ENCODE data around the gene GRK3. TPM values are rescaled to one million over a fixed set of nuclear protein-coding genes. Genes with fewer than 3 reads are reported as not detected.
"Not testable (repeated sequence)": the region's sequence is repeated elsewhere in the genome, so short reads cannot be mapped to it uniquely, and the experiment has no call there.

The GRK3 gene
- 20.2 TPM for total RNA-seq
- polyA plus RNA-seq, result 8.4 TPM
- long read RNA-seq, donor 1, full-length matches to known transcripts, result 1 of 1 reads
- long read RNA-seq, donor 1, partial matches to known transcripts, result 0 of 1 reads
- long read RNA-seq, donor 1, other reads (novel, unspliced or antisense), result 0 of 1 reads
- long read RNA-seq, donor 2, full-length matches to known transcripts, result 8 of 61 reads
- long read RNA-seq, donor 2, partial matches to known transcripts, result 53 of 61 reads
- long read RNA-seq, donor 2, other reads (novel, unspliced or antisense), result 0 of 61 reads
- long read RNA-seq, donor 3, full-length matches to known transcripts, result 4 of 4 reads
- long read RNA-seq, donor 3, partial matches to known transcripts, result 0 of 4 reads
- long read RNA-seq, donor 3, other reads (novel, unspliced or antisense), result 0 of 4 reads
- long read RNA-seq, donor 4, full-length matches to known transcripts, result 2 of 2 reads
- long read RNA-seq, donor 4, partial matches to known transcripts, result 0 of 2 reads
- long read RNA-seq, donor 4, other reads (novel, unspliced or antisense), result 0 of 2 reads
- long read RNA-seq, donor 5, full-length matches to known transcripts, result 3 of 11 reads
- long read RNA-seq, donor 5, partial matches to known transcripts, result 8 of 11 reads
- long read RNA-seq, donor 5, other reads (novel, unspliced or antisense), result 0 of 11 reads
- long read RNA-seq, donor 6, full-length matches to known transcripts, result 1 of 1 reads
- long read RNA-seq, donor 6, partial matches to known transcripts, result 0 of 1 reads
- long read RNA-seq, donor 6, other reads (novel, unspliced or antisense), result 0 of 1 reads
- long read RNA-seq, donor 7, full-length matches to known transcripts, result 2 of 2 reads
- long read RNA-seq, donor 7, partial matches to known transcripts, result 0 of 2 reads
- long read RNA-seq, donor 7, other reads (novel, unspliced or antisense), result 0 of 2 reads
- long read RNA-seq, donor 8, result 0 reads
- long read RNA-seq, donor 9, full-length matches to known transcripts, result 2 of 7 reads
- long read RNA-seq, donor 9, partial matches to known transcripts, result 5 of 7 reads
- long read RNA-seq, donor 9, other reads (novel, unspliced or antisense), result 0 of 7 reads
- long read RNA-seq, donor 10, result 0 reads

DNA sequence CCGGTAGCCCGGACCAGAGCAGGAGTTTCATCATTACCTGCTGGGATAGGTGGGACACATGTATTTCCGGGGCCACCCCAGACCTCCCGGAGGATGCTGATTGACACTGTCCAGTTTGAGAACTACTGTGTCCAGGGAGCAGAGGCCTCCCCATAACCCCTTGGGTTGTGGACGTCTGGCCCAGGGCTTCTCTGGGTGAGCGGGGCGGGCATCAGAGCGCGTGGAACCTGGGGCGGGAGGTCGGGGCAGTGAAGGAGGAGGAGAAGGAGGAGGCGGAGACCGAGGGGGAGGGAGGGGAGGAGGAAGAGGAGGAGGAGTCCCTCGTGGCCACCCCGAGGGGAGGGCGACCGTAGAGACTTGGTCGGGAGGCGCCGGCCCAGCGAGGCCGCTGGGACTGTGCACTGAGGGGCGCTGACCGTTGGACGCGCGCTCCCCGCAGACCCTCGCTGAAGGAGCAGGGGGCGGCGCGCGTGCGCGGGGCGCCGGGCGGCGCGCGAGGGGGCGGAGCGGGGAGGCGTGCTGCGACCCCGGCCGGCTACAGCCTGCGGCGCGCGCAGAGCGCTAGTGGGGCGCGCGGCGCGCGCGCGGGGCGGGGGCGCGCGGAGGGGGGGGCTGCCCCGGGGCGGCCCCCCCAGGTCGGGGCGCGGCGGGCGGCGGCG, at the start of gene GRK3:
Gene GRK3 (plus strand): TSS at position 356 of the 659 bp plus-strand sequence. CDS start 366 bp downstream, outside the sequence.
- Histone ChIP-seq H3K27me3 (ENCODE audit: control insufficient read depth in 2 of 2, insufficient read depth in 1 of 2, low read length in 1 of 2) (peaks cover 0 to 4% of the 10 kb centered on the region in 2 donors), H3K9me3 (ENCODE audit: control insufficient read depth in 2 of 2, insufficient read depth in 1 of 2, low read length in 1 of 2) (no peaks in the 10 kb centered on the region), H3K4me1 (ENCODE audit: control insufficient read depth in 2 of 2, insufficient read depth in 2 of 2, low read length in 2 of 2) (peaks cover 3 to 18% of the 10 kb centered on the region in 2 donors), H3K27ac (ENCODE audit: low read depth in 1 of 2, low read length in 1 of 2) (peak within 1 kb of the TSS; percentile 55 to 81), H3K36me3 (ENCODE audit: control insufficient read depth in 2 of 2, insufficient read depth in 2 of 2, low read length in 1 of 2) (no peaks in the 10 kb centered on the region), H3K4me3 (ENCODE audit: low read length in 2 of 2) (peak within 1 kb of the TSS; percentile 65 to 92)
- under 1% methylated on average over 70 of the region's 73 CpGs for WGBS
- DNase-seq (ENCODE audit: low read depth in 6 of 9, low spot score in 9 of 9), result peak in 7 of 9 donors; percentile 49 to 86 (median 70)

DNA sequence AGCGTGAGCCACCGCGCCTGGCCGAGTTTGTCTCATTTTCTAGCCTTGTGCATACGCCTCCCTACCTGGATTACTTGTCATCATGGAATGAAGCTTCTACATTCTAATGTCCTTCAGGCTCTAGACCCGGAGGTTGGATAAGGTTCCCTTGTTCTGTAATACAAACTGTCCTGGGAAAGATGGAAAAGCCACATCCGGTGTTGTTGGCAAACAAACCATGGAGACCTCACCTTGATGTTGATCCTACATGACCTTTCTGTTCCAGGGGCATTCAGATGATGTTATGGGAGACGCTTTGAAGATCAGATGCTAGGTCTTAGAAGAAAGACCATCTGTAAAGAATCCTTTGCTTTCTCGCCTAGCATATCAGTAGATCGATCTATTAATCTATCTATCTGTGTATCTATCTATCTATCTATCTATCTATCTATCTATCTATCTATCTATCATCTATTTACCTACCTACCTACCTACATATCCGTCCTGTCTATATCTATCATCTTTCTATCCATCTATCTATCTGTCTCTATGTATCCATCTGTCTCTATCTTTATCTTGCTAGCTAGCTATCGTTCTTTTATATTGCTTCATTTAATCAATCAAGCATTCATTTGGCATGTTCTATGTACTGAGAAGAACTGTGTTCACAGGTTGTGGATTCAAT, 46.3 kb upstream of the GRK3 start:
- Histone ChIP-seq H3K27me3 (ENCODE audit: control insufficient read depth in 2 of 2, insufficient read depth in 1 of 2, low read length in 1 of 2) (no peaks in the 10 kb centered on the region), H3K4me3 (ENCODE audit: low read length in 2 of 2) (no peak overlapping the region), H3K4me1 (ENCODE audit: control insufficient read depth in 2 of 2, insufficient read depth in 2 of 2, low read length in 2 of 2) (no peaks in the 10 kb centered on the region), H3K36me3 (ENCODE audit: control insufficient read depth in 2 of 2, insufficient read depth in 2 of 2, low read length in 1 of 2) (no peaks in the 10 kb centered on the region), H3K9me3 (ENCODE audit: control insufficient read depth in 2 of 2, insufficient read depth in 1 of 2, low read length in 1 of 2) (no peaks in the 10 kb centered on the region), H3K27ac (ENCODE audit: low read depth in 1 of 2, low read length in 1 of 2) (no peak overlapping the region)
- no peak for DNase-seq (ENCODE audit: low read depth in 6 of 9, low spot score in 9 of 9)
- WGBS, result 95% methylated on average over 12 of the region's 12 CpGs

DNA sequence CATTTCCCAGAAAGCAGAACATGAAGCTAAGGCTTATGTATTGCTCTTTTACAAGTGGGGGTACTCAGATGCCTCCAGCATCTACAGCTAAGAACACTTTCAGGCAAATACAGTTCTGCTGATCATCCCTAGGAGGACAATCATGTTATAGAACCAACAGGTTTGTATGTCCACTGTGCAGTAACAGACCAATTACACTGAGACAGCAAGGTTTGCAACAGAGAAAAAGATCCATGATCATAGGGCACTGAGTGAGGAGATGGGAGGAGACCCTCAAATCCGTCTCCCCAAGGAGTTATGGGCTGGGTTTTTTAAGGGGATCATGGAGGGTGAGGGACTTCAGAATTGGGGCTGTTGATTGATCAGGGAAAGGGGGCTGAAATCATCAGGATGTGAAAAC, 39.1 kb upstream of the GRK3 start:
- 93% methylated on average over 1 of the region's 1 CpG for WGBS
- DNase-seq (ENCODE audit: low read depth in 6 of 9, low spot score in 9 of 9), result no peak
- Histone ChIP-seq H3K36me3 (ENCODE audit: control insufficient read depth in 2 of 2, insufficient read depth in 2 of 2, low read length in 1 of 2) (no peaks in the 10 kb centered on the region), H3K9me3 (ENCODE audit: control insufficient read depth in 2 of 2, insufficient read depth in 1 of 2, low read length in 1 of 2) (no peaks in the 10 kb centered on the region), H3K4me1 (ENCODE audit: control insufficient read depth in 2 of 2, insufficient read depth in 2 of 2, low read length in 2 of 2) (no peaks in the 10 kb centered on the region), H3K4me3 (ENCODE audit: low read length in 2 of 2) (no peak overlapping the region), H3K27me3 (ENCODE audit: control insufficient read depth in 2 of 2, insufficient read depth in 1 of 2, low read length in 1 of 2) (no peaks in the 10 kb centered on the region), H3K27ac (ENCODE audit: low read depth in 1 of 2, low read length in 1 of 2) (no peak overlapping the region)

DNA sequence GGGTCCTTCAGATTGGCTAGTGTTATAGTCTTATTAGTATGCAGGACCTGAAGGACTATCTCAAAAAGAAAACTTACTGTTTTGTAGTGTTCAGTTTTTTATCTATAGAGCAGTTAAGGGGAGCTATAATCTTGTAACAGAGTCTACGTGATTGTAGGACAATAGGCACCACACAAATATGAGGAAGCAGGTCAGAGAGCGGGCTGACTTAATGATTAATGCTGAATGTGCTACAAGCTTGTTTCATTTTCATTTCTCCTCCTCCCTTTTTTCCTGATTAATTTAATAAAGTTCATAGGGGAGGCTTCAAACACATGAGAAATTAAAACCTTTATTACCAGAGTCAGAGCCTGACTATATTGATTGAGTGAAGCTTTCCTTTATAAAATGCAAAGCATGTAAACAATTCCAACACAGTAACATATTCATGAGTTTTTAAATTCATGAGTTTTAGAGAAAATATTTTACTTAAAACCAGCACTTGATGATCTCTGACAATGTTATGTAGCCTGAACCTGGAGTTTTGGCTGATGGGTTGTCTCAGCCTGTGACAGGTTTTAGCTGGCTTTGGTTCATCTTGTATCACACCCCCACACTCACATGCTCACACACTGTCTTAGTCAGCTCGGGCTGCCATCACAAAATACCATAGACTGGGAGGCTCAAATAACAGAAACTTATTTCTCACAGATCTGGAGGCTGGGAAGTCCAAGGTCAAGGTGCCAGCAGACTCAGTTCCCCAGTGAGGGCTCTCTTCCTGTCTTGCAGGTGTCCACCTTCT, 38.5 kb upstream of the GRK3 start:
- 80% methylated on average over 3 of the region's 3 CpGs for WGBS
- DNase-seq (ENCODE audit: low read depth in 6 of 9, low spot score in 9 of 9); H3K4me1 ChIP-seq (ENCODE audit: control insufficient read depth in 2 of 2, insufficient read depth in 2 of 2, low read length in 2 of 2); H3K36me3 ChIP-seq (ENCODE audit: control insufficient read depth in 2 of 2, insufficient read depth in 2 of 2, low read length in 1 of 2); H3K9me3 ChIP-seq (ENCODE audit: control insufficient read depth in 2 of 2, insufficient read depth in 1 of 2, low read length in 1 of 2); H3K27me3 ChIP-seq (ENCODE audit: control insufficient read depth in 2 of 2, insufficient read depth in 1 of 2, low read length in 1 of 2); H3K4me3 ChIP-seq (ENCODE audit: low read length in 2 of 2); H3K27ac ChIP-seq (ENCODE audit: low read depth in 1 of 2, low read length in 1 of 2): not testable (repeated sequence)

DNA sequence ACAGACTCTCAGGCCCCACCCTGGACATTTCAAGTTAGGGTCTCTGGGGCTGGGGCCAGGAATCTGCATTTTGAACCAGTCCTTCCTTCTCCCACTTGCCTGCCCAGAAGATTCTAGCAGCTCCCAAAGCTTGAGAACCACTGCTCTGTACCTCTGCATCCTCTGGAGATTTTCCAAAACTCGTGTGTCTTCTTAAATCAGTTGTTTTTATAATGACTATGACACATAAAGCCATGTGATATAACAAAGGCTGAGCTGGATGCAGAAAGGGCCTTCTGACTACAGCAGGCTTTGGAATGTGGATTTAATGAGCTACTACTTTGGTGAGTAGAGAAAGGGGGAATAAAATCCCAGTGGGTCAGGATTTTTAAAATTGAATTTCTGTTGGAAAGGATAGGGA, 37.5 kb upstream of the GRK3 start:
- not testable (repeated sequence) for H3K9me3 ChIP-seq (ENCODE audit: control insufficient read depth in 2 of 2, insufficient read depth in 1 of 2, low read length in 1 of 2); H3K4me1 ChIP-seq (ENCODE audit: control insufficient read depth in 2 of 2, insufficient read depth in 2 of 2, low read length in 2 of 2); DNase-seq (ENCODE audit: low read depth in 6 of 9, low spot score in 9 of 9); H3K4me3 ChIP-seq (ENCODE audit: low read length in 2 of 2); H3K27ac ChIP-seq (ENCODE audit: low read depth in 1 of 2, low read length in 1 of 2); H3K36me3 ChIP-seq (ENCODE audit: control insufficient read depth in 2 of 2, insufficient read depth in 2 of 2, low read length in 1 of 2); H3K27me3 ChIP-seq (ENCODE audit: control insufficient read depth in 2 of 2, insufficient read depth in 1 of 2, low read length in 1 of 2)
- 50% methylated on average over 1 of the region's 1 CpG for WGBS

DNA sequence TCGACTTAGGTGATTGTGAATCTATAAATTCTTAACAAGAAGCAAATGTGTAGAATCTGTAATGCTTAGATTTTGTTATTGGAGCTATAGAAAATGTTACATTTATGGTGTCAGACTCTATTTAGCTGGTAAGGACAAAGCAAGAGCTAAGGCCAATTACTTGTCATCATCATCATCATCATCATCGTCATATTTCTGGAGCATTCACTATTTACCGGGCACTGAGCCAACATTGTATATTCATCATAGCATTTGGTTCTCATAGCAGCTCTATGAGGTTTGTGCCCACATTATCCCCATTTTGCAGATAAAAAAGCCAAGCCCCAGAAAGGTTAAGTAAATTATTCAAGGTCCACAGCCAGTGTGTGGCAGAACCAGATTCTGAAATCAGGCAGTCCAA, 36.4 kb upstream of the GRK3 start:
- not testable (repeated sequence) for H3K36me3 ChIP-seq (ENCODE audit: control insufficient read depth in 2 of 2, insufficient read depth in 2 of 2, low read length in 1 of 2); H3K4me3 ChIP-seq (ENCODE audit: low read length in 2 of 2); H3K27ac ChIP-seq (ENCODE audit: low read depth in 1 of 2, low read length in 1 of 2); H3K27me3 ChIP-seq (ENCODE audit: control insufficient read depth in 2 of 2, insufficient read depth in 1 of 2, low read length in 1 of 2); H3K4me1 ChIP-seq (ENCODE audit: control insufficient read depth in 2 of 2, insufficient read depth in 2 of 2, low read length in 2 of 2); H3K9me3 ChIP-seq (ENCODE audit: control insufficient read depth in 2 of 2, insufficient read depth in 1 of 2, low read length in 1 of 2); DNase-seq (ENCODE audit: low read depth in 6 of 9, low spot score in 9 of 9)
- 95% methylated on average over 3 of the region's 3 CpGs for WGBS

DNA sequence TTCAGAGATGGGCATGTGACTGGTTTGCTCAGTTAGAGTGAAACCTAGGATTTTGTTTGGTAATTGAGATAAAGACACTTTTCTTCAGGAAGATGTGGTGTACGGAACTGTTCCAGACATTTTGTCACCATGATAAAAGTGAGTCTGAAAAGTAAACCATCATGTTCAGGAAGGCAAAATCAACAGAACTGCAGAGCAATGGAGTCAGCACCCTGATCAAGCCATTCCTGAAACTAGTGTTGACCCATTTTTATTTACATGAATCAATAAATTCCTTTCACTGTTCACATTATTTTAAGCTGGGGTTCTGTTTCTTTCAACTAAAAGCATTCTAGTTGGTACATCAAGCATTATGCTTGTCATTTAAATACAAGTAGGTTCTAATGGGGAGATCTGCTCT, 35.4 kb upstream of the GRK3 start:
- DNase-seq (ENCODE audit: low read depth in 6 of 9, low spot score in 9 of 9); H3K36me3 ChIP-seq (ENCODE audit: control insufficient read depth in 2 of 2, insufficient read depth in 2 of 2, low read length in 1 of 2); H3K27ac ChIP-seq (ENCODE audit: low read depth in 1 of 2, low read length in 1 of 2); H3K27me3 ChIP-seq (ENCODE audit: control insufficient read depth in 2 of 2, insufficient read depth in 1 of 2, low read length in 1 of 2); H3K4me1 ChIP-seq (ENCODE audit: control insufficient read depth in 2 of 2, insufficient read depth in 2 of 2, low read length in 2 of 2); H3K9me3 ChIP-seq (ENCODE audit: control insufficient read depth in 2 of 2, insufficient read depth in 1 of 2, low read length in 1 of 2); H3K4me3 ChIP-seq (ENCODE audit: low read length in 2 of 2): not testable (repeated sequence)
- WGBS, result 100% methylated on average over 1 of the region's 1 CpG

DNA sequence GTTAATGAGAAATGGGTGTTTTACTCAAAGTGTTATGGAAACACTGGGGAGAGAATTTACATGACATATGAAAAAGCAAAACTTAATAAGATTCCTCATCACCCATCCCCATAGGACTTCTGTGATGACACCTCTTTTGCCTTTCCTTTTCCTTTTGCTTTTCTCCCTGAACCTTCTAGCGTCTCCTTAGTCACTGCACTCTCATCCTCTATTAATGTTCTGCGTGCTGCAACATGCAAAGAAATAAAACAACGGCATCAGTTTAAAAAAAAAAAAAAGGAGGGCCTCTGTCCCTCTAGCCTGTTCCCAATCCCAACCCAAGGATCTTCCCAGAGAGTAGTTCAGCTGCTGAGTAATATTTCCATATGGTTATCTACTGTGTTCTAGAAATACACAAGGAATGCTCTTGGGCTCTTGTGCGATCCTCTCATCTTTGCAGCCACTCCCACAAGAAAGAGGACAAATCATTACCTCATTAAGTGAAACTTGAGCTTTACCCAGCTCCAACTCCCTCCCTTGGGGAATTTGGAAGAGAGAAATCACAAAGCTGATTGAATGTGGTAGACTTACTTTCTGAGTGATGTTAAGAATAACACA, 34.8 kb upstream of the GRK3 start:
- not testable (repeated sequence) for H3K27ac ChIP-seq (ENCODE audit: low read depth in 1 of 2, low read length in 1 of 2); H3K4me3 ChIP-seq (ENCODE audit: low read length in 2 of 2); H3K27me3 ChIP-seq (ENCODE audit: control insufficient read depth in 2 of 2, insufficient read depth in 1 of 2, low read length in 1 of 2); H3K4me1 ChIP-seq (ENCODE audit: control insufficient read depth in 2 of 2, insufficient read depth in 2 of 2, low read length in 2 of 2); DNase-seq (ENCODE audit: low read depth in 6 of 9, low spot score in 9 of 9); H3K36me3 ChIP-seq (ENCODE audit: control insufficient read depth in 2 of 2, insufficient read depth in 2 of 2, low read length in 1 of 2); H3K9me3 ChIP-seq (ENCODE audit: control insufficient read depth in 2 of 2, insufficient read depth in 1 of 2, low read length in 1 of 2)
- 96% methylated on average over 4 of the region's 4 CpGs for WGBS

All from thymus (tissue), 14 donors.